GM12892 (cell line): ENCODE results near the gene MCC.

Source experiments
- POLR2AphosphoS5 ChIP-seq: IDR thresholded peaks from 2 replicates; pipeline ENCODE4 v1.6.1; 2011; ENCODE audit warnings: low read depth, low read length, control low read depth
- TAF1 ChIP-seq: IDR thresholded peaks from 2 replicates; pipeline ENCODE4 v1.6.1; 2011; ENCODE audit warnings: low read depth, mild to moderate bottlenecking, control low read depth, low read length, borderline replicate concordance

DNA sequence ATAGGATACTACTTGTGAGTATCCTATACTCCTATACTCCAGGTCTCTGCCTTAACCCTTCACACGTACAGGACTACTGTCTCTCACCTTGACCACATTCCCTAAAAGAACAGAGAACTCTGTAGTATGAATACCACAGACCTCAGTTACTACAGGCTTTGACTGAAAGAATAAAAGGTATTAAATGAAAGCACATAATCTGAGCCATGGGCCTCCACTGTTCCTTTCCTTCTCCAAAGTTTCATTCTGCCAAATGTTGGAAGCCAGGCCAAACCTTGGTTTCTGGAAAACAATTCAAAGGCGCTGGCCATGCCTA is 244.9 kb downstream of the MCC start:
- TF ChIP-seq POLR2AphosphoS5 (no peak), TAF1 (no peak)
